KOPT-K1 (cell line): ENCODE results near the gene ZFPM1.

ENCODE experiments used
- H3K27ac ChIP-seq: fragments of 200-600 bp; sonication (generic); 2 replicates; pipeline ENCODE4 v1.5.1; 2016; ENCODE audit warnings: antibody characterized with exemption, mild to moderate bottlenecking, low read depth, low read length; ENCODE audit not compliant: poor library complexity, severe bottlenecking
- H3K36me3 ChIP-seq: fragments of 200-600 bp; sonication (generic); 2 replicates; pipeline ENCODE4 v1.5.1; 2017; ENCODE audit warnings: antibody characterized with exemption, mild to moderate bottlenecking, low read length, moderate library complexity; ENCODE audit not compliant: insufficient read depth
- H3K9me3 ChIP-seq: fragments of 200-600 bp; sonication (generic); 2 replicates; pipeline ENCODE4 v1.5.1; 2017; ENCODE audit warnings: antibody characterized with exemption, low read length, mild to moderate bottlenecking; ENCODE audit not compliant: insufficient read depth, poor library complexity, severe bottlenecking

The ZFPM1 gene

DNA sequence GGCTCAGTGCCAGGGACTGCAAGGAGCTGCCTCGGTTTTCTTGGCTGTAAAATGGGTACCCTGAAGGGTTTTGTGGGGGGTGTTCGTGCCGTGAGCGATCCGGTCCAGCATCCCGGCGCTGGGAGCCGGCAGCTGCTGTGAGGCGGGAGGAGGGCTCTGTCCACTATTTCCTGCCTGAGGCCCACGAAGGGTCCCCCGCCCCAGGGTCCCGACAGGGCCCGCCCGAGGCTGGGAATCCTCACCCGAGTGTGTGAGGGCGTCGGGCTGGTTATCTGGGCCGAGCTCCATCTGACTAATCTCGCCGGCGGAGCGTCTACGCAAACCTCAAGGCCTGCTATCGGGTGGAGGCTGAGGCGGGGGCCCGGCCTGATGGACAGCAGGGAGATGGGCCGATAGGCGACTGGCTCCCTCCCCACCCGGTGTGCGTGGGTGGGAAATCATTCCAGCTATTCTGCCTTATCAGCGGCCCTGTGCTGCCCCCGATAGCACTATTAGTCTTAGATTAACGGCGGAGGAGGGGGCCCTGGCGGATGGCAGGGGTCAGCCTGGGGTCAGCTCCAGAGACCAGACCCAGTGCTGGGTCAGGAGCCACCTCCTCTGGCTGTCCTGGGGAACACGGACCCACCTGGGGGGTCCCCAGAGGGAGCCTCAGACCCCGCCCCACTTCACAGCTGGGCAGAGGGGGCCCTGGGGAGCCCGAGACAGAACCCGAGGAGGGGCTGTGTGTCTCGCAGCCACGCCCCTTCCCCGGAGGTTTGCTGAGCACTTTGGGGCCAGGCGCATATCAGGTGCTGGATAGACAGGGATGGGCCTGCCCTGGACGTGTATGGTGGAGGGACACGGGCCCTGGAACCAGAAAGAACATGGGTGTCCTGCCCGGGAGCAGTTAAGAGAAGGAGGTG is 44.7 kb downstream of the ZFPM1 start:
- Histone ChIP-seq H3K36me3 (no peaks in the 10 kb centered on the region), H3K27ac (no peak overlapping the region), H3K9me3 (no peaks in the 10 kb centered on the region)

DNA sequence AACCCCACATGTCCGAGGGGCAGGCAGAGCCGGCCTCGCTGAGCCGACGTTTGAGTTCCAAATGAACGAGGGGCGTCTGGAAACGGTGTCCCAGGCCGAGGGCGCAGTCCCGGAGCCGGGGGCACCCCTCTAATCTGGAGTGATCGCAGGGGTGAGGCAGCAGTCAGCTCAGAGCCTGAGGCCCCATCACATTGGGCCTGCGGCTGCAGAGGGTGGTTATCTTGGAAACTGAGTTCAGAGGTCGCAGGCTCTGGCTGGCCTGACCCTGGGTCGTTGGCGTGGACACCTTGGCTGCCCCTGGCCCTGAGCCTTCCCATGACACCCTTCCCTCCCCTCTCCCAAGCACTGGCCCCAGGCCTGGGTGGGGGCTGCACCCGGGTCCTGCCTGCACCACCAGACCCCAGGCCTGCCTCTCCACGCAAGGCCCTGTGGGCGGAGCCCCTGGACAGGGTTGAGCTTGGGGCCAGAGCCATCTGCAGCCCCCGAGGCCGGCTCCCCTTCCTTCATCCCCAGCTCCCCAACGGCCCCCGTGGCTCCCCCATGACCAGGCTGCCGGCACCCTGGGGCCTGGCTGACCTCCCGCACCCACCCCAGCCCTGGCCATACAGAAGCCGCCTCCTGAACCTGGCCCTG is 45.6 kb downstream of the ZFPM1 start:
- Histone ChIP-seq H3K27ac (no peak overlapping the region), H3K9me3 (no peaks in the 10 kb centered on the region), H3K36me3 (no peaks in the 10 kb centered on the region)

DNA sequence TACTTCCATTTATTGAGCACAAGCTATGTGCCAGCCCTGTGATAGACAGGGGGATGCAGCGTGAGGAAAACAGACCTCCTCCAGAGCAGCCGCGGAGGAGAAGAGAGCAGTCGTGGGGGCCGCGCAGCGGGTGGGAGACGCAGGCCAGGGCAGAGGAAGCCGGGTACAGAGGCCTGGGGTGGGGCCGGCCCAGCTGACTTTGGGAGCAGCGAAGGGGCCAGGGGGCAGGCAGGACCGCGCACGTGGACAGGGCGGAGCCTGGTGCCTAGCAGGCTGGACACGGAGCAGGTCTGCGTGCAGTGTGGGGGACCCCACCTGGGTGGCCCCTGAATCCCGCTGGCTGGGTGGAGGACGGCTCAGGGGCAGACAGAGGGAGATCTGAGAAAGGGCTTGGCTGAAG is 46.2 kb downstream of the ZFPM1 start:
- no peaks in the 10 kb centered on the region for H3K36me3 ChIP-seq
- H3K9me3 ChIP-seq: no peaks in the 10 kb centered on the region
- no peak overlapping the region for H3K27ac ChIP-seq

DNA sequence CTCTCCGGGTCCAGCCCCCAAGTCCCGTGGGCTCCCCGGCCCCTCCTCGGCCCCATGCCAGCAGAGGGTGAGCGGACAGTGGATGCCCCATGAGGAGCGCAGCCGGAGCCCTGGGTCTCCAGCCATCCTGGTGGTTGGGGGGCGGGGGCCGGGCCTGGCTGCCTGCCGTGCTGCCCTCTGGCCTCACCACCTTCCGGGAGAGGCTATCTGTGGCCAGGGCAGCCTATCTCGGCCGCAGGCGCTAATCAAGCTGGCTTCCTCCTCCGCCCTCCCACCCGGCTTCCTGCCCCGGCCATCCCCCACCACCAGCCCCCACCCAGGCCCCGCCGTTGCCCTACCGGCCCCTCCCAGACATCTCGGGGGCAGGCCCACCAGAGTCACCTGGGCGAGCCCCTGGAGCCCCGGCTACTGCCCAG is 46.8 kb downstream of the ZFPM1 start:
- Histone ChIP-seq H3K9me3 (no peaks in the 10 kb centered on the region), H3K36me3 (no peaks in the 10 kb centered on the region), H3K27ac (no peak overlapping the region)

DNA sequence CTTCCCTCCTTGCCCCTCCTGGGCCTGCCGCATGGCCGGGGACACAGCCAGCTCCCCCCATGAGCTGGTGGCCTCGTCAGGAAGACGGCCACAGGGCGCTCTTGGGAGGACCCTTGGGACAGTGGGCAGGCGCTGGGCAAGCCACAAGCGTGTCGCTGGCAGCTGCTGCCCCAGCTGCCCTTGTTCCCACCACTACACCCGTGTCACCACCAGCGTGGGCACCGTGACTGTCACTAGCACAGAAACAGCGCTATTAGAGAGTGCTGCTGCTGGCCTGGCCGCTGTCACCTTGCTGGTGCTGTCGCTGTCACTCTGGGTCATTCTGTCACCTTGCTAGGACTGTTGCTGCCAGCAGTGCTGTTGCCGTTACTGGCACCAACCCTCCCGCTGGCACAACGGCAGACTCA is 47.2 kb downstream of the ZFPM1 start:
- H3K36me3 ChIP-seq: no peaks in the 10 kb centered on the region
- H3K27ac ChIP-seq: no peak overlapping the region
- no peaks in the 10 kb centered on the region for H3K9me3 ChIP-seq

DNA sequence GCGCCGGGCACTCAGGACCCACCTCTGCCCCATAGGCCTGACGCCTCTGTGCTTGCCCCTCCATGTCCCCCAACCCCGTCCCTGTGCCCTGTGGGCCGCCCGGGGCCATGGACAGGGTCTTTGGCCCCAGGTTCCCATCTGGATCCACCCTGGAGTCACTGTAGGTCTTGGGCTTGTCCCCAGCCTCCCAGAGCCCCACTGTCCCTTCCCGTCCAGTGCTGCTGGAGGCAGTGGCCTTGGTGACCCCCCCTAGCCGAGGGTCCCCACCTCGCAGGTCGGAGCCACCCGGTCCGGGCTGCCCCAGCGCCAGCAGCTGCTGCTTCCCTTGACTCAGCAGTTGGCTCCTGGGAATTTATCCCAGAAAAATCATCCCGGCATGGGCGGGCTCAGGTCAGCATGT is 49.3 kb downstream of the ZFPM1 start:
- Histone ChIP-seq H3K36me3 (no peaks in the 10 kb centered on the region), H3K9me3 (no peaks in the 10 kb centered on the region), H3K27ac (no peak overlapping the region)

DNA sequence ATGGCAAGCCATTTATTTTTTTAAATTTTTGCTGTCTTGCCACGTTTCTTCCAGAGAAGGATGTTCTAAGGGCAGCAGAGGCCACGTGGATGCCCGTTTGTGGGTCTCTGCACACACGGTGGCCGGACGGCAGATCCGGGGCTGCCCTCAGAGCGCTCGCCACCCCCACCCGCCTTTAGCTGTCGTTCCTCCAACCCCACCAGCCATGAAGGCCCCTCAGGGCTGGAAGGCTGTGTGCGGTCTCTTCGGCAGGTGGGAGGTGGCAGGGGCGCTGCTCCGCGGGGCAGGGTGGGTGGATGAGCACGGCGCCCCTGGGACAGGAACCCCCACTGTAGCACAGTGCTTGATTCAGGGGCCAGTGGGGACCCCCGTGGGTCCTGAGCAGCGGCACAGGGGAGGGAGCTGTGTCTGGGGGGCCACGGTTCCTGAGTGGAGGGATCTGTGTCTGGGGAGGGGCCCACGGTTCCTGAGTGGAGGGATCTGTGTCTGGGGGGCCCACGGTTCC is 49.7 kb downstream of the ZFPM1 start:
- no peaks in the 10 kb centered on the region for H3K36me3 ChIP-seq
- no peak overlapping the region for H3K27ac ChIP-seq
- no peaks in the 10 kb centered on the region for H3K9me3 ChIP-seq

DNA sequence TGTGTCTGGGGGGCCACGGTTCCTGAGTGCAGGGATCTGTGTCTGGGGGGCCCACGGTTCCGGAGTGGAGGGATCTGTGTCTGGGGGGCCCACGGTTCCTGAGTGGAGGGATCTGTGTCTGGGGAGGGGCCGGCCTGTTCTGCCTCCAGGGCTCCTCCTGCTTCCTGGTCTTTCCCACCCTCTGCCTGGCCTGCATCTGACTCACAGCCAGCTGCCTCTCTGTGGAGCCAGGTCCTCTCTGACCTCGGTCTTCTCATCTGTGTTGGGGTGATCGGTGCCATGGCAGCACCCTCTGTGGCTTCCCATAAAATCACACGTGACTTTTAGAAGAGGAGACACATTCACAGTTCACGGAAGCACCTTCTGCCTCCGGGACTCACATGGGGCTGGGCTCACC is 50.3 kb downstream of the ZFPM1 start:
- no peak overlapping the region for H3K27ac ChIP-seq

DNA sequence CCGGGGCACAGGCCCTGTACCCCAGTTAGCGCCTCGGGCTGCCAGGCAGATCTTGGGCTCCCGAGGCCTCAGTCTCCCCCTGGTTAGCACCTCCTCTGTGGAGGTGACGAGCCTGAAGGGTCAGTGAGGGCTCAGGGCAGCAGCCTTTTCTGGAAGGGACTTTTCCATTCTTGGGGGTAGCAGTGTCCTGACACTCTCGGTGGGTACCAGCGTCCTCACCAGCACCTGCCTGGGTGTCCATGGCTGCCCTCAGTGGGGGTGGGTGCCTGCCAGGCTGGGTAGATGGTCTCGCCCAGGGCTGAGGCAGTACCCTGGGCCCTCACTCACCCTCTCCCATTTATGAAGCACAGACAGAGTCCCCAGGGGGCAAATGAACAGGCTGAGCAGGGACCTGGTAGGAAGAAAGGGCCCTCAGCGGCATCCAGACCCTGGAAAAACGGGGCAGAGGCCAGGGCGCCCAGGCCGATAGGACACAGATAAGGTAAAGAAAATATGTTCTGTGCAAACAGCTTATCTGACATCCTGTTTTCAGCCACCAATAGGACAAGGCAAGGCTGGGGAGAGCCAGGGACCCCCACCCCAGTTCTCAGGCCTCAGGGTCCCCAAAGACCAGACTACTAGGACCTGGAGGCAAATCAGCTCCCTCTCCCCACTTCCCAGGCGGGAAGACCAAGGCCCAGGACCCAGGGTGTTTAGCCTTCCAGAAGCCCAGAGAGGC is 50.9 kb downstream of the ZFPM1 start:
- no peaks in the 10 kb centered on the region for H3K36me3 ChIP-seq
- H3K9me3 ChIP-seq: no peaks in the 10 kb centered on the region
- no peak overlapping the region for H3K27ac ChIP-seq

More for the DNA sequence above, 50.3 kb downstream of the ZFPM1 start:
- Histone ChIP-seq H3K36me3 (no peaks in the 10 kb centered on the region), H3K9me3 (no peaks in the 10 kb centered on the region)

DNA sequence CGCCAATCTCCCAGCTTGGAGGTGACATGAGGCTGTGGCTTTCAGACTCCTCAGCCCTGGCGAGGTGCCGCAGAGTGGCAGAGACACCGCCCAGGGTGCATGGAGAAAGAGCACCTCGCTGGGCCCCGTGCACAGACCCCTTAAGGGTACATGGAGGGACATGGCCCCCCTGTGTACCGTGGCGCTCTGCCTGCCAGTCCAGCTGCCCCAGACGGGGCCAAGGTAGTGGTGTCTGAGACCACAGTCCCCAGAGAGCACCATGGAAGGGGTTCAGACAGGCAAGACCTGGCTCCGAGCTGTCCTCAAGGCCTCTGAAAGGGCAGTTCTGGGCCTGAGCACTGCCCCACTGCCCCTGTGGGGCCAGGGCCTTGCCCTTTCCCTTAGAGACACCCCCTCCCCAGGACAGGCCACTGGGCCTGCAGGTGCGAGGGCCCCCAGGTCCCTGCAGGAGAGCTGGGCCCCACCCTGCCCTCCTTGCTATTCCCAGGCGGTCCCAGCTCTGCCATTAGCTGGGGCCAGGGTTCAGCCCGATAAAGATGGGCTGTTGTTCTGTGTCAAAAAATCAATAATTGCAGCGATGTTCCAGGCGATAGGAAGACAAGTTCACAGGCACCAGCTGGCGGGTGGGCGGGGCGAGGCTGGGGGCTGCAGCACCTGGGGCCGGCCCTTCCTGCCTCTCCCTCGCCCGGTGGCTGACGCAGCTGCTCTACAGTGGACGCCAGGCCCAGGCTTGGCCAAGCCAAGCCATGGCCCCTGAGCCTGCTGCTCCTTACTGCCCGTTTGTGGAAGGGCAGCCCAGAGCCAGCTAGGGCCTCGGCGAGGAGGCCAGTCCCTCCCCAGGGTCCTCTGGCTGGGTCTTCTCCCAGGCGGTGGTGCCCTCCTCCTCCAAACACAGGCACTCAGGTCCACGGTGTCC is 51.7 kb downstream of the ZFPM1 start:
- no peak overlapping the region for H3K27ac ChIP-seq
- no peaks in the 10 kb centered on the region for H3K9me3 ChIP-seq
- no peaks in the 10 kb centered on the region for H3K36me3 ChIP-seq

DNA sequence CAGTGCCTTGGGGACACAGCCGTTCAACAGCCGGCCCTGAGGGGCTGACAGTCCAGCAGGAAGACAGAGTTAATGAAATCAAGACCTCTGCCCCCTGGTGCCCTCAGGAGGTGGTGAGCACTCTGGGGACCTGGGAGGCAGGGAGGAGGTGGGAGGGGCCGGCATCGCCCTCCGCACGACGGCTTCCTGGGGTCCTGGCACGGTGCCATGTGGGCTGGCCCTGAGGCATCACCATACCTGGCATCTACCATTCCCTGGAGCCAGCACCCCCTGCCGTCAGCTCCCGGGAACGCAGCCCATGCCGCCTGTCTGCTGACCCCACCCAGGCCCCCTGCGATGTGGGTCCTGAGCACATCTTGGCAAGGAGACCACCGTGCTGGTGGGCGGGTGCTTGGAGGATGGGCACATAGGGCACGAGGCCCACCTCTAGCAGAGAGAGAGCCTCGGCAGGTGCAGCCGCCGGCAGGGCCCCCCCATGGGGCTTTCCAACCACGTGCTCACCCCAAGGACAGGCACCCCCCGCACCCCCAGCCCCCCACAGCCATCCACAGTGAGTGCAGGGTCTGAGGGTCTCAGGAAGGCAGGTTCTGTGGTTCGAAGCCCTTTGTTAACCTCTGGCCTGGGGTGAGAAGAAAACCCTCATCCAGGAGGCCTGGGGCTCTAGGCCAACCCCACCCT is 52.5 kb downstream of the ZFPM1 start:
- no peaks in the 10 kb centered on the region for H3K36me3 ChIP-seq
- no peak overlapping the region for H3K27ac ChIP-seq
- no peaks in the 10 kb centered on the region for H3K9me3 ChIP-seq

DNA sequence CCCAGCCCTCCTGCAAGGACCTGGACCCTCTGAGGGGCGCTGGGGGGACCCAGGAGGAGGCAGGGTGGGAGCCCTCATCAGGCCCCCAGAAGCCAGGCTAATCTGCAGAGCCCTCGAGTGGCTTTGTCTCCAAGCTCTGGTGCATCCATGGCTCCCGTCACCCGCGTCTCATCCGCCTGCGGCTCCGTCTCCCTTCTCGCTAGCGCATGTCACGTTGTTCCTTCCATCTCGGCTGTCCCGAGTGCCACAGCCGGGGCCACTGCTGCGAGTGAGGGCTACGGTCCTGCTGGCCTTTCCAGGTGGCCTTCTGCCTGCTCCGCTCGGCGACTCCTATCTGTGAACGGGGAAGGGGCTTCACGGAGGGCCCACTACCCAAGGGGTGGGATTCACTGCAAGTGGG is 53.6 kb downstream of the ZFPM1 start:
- H3K9me3 ChIP-seq: no peaks in the 10 kb centered on the region
- H3K36me3 ChIP-seq: no peaks in the 10 kb centered on the region
- H3K27ac ChIP-seq: no peak overlapping the region

DNA sequence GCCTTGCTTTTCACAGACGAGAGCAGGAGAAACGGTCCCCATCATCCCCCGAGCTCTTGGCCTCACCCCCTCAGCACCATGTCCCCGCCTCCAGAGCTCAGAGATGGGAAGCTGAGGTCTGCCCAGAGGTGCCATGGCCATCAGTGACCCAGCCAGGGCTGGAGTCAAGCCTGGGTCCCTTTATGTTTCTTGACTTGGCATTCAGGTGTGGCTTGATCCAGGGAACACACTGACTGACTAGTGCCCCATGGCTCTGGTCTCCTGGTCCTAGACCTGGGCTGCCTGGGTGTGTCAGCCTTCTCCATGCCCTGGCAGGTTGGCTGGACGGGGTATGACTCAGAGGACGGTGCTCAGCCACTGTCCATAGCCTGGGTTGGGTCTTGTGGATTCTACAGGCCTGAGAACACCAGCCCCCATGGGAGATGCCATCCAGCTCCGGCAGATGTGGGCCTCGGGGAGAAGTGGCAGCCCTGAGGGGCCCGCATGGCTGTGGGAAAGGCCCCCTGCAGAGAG is 54.2 kb downstream of the ZFPM1 start:
- Histone ChIP-seq H3K36me3 (no peaks in the 10 kb centered on the region), H3K27ac (no peak overlapping the region), H3K9me3 (no peaks in the 10 kb centered on the region)

DNA sequence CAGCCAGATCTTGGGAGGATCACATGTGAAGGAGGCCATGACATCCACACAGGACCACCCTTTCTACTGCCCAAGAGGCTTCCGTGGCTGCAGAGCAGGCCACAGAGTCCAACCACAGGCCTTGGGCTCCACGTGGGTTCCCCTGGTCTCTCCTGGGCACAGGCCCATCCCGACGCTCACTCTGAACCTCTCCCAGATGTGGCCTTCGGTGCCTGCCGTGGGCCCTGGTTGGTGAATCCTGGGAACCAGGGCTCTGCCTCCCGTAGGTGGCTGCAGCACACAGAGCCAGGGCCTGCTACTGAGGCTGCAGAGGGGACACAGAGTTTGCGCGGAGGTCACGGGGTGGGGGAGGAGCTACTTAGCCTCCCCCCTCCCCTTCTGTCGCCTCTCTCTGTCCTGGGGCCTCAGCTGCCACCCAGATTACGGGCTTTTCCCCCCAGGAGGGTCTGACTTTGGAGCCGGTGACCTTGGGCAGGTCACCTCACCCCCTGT is 55.3 kb downstream of the ZFPM1 start:
- no peaks in the 10 kb centered on the region for H3K36me3 ChIP-seq
- H3K27ac ChIP-seq: no peak overlapping the region
- no peaks in the 10 kb centered on the region for H3K9me3 ChIP-seq
